Activated CD4-positive, alpha-beta T cell treated with anti-CD3 and anti-CD28 coated beads, Interleukin-2, amount 50 U/mL, for 1 hour (primary cell): ENCODE data around the gene CYP51A1.
"Not testable (repeated sequence)": the region's sequence is repeated elsewhere in the genome, so short reads cannot be mapped to it uniquely, and the experiment has no call there.

Source experiments
- DNase-seq: peaks from one replicate; pipeline ENCODE4 v3.0.0-alpha.2; 2020

The CYP51A1 gene

GRCh38 chr7:92121681-92122080 lies 12.6 kb downstream of the CYP51A1 start:
- DNase-seq, result no peak

DNA sequence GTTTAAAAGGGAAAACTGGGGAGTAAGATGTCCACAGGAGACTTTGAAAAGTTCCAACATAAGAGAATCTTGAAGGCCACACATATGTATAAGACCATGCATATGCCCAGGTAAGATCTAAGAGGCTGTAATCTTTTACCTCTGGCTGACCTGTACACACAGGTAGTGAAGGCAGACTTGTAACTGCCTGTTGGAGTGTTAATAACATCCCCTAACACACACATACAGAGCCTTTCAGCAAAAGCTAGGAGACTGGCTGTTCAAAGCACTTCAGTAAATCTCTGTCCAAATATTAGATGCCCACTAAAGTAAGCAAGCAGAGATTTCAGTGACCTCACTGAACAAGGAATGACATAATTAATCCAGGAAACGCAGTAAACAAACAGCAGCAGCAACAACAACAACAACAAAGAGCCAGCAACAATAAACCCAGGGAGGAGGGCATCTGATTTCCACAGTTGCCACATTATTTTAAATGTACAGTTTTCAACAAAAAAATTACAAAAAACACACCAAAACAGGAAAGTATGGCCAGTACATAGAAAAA lies 15.0 kb downstream of the CYP51A1 start:
- DNase-seq, result no peak

DNA sequence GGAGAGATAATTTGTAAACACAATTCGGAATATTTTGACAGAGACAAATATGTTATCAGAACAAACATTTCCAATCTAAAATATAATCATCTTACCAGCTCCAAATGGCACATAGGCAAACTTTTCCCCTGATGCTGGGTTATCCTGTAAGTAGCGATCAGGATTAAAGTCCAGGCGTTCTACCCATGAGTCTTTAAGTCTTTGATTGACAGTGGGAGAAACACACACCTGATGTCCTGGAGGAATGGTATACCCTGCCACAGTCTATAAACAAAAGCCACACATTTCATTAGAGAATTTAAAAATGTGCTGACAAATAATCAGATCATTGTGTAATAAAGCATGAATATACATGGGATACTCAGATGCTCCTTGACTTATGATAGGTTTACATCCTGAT lies 17.3 kb downstream of the CYP51A1 start:
- no peak for DNase-seq

- no peak for DNase-seq
Observed at GRCh38 chr7:92115821-92116220, 18.5 kb downstream of the CYP51A1 start.

GRCh38 chr7:92110857-92111256 lies 23.4 kb downstream of the CYP51A1 start:
- no peak for DNase-seq

- DNase-seq, result no peak
Observed at GRCh38 chr7:92108821-92109220, 25.5 kb downstream of the CYP51A1 start.

DNA sequence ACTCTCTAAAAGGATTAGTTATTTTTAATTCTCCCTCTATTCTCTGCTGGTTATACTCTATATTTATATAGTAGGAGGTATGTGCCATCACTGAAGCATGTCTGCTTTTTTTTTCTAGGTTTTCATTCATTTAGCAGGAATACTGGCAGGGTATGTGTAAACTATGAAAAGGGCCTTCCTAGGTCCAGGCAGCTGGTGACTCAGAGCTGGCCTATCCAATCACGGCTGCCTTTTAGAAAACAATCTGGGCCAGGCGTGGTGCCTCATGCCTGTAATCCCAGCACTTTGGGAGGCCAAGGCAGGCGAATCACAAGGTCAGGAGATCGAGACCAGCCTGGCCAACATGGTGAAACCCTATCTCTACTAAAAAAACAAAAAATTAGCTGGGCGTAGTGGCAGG lies 31.4 kb downstream of the CYP51A1 start:
- not testable (repeated sequence) for DNase-seq

GRCh38 chr7:92100534-92100933 lies 33.7 kb downstream of the CYP51A1 start:
- no peak for DNase-seq

DNA sequence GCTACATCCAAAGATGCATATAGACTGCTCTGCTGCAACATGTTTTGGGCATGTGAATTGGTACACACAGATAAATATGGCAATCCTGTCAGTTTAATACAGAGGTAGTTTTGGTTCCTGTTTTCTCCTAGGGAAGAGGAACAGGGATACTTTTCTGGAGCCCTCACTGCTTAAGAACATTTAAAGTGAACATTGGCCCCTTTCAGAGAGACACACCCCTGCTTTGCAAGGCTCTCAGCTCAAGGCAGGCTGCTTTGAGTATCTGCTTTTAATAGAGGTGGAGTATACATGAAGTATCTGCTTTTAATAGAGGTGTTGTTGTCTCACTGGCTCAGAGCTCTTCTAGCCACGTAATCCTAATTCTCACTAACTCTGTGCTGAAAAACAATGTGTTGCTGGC lies 38.9 kb downstream of the CYP51A1 start:
- DNase-seq, result no peak

DNA sequence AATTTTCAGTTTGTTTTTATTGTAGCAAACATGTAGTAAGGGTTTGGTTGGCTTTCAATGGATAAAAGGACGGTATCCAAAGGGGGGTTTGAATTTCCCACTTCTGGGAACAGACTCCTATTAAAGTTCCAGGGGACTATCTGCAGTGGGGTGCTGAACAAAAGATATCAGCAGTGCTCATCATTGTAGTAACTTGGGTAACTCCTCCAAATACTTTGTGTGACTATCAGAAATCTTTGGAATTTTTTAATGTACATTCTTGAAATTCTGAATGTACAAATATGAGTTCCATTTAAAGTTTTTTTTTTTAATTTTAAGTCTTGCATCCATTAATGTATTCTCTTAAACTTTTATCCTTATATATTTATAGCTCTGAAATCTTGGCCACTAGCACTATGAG lies 42.1 kb downstream of the CYP51A1 start:
- no peak for DNase-seq

- DNase-seq, result no peak
Observed at GRCh38 chr7:92088266-92088665, 46.0 kb downstream of the CYP51A1 start.

GRCh38 chr7:92083922-92084321 lies 50.4 kb downstream of the CYP51A1 start:
- DNase-seq, result not testable (repeated sequence)

DNA sequence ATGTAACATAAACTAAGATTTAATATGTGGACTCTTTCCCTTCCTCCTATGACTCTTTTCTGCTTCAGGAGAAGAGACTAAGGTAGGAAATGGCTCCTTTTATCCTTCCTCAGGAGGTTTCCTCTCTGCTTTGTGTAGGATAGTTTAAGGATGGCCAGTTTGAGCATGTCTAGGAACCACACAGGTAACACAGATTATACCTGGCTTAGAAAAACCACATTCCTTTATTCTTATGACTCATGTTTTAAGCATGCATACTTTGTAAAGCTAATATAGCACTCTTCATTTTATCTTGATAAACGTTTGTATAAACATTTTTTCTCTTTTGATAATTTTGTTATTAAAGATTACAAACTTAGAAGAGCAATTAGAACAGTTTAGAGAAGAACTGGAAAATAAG lies 57.8 kb downstream of the CYP51A1 start:
- DNase-seq, result no peak

- DNase-seq, result no peak
Observed at GRCh38 chr7:92075455-92076158, 58.7 kb downstream of the CYP51A1 start.

GRCh38 chr7:92072708-92073107 lies 61.6 kb downstream of the CYP51A1 start:
- no peak for DNase-seq

DNA sequence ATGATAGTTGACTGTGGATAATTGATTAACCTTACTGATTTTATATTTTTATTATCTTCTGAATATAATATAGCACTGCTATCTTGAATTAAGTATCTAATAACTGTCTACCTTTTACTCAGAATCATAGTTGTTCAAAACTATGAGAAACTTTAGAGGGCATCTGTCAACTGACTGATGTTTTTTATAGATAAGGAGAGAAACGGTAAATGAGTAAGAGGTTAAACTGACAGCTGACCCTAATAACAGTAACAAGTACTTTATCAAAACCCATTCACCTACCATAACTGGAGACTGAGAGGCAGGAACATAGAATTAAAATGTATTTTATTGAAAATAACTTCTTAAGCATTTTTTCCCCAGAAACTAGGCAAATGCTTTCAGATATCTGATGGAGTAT lies 62.2 kb downstream of the CYP51A1 start:
- DNase-seq, result no peak

GRCh38 chr7:92071032-92071431 lies 63.2 kb downstream of the CYP51A1 start:
- no peak for DNase-seq

DNA sequence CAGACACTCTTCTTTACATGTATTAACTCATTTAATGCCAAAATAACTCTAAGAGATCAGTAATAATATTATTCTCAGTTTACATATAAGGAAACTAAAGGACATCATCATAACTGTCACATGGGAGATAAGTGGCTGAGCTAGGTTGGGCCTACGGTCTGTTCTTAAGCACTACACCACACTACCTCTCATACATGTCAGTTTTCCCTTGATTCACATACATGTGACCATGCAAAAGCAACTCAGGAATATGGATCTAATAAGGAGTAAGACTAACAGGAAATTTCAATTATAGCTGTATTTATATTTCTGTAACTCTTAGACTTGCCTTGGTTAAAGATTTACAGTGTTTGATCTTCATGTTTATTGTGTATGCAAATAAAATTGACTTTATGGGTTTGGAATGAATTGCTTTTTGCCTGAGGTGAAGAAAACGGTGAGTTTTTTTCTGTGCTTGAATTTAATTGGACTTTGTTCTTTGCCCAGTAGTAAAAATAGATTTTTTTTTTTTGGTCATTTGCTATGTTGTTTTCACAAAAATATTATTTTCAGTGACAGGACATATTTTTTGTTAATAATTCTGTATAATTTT lies 69.7 kb downstream of the CYP51A1 start:
- DNase-seq, result no peak
